GM12878 (cell line): ENCODE results near the gene MAP4. TPM values are rescaled to one million over a fixed set of nuclear protein-coding genes. Genes with fewer than 3 reads are reported as not detected.

Source experiments
- ATAC-seq: fragments of 200-7000 bp; cut with Tn5 transposase; 3 replicates; pipeline ENCODE4 v1.9.1; 2020; ENCODE audit warnings: mild to moderate bottlenecking, moderate library complexity
- BruUV-seq: library from RNA; stranded (reverse); fragments of 400-500 nt; replicated peaks from 2 replicates; lab custom pipeline; 2021; lab: Mats Ljungman, UMichigan
- CTCF ChIA-PET: fragments of 300-600 bp; sonication (Branson Sonifier 250); formaldehyde crosslinking; extraction: SDS; loops from one replicate; lab custom pipeline; 2021; ENCODE audit warnings: inconsistent platforms; lab: Yijun Ruan, JAX
- POLR2A ChIA-PET: fragments of 350-600 bp; formaldehyde crosslinking; extraction: SDS; loops from one replicate; lab custom pipeline; 2021; ENCODE audit warnings: inconsistent platforms; lab: Charles Lee
- RAD21 ChIA-PET: fragments of 300-600 bp; sonication (Branson Sonifier 250); formaldehyde crosslinking; loops from one replicate; lab custom pipeline; 2023; ENCODE audit warnings: antibody characterized with exemption; ENCODE audit not compliant: unreplicated experiment; lab: Charles Lee
- SMC1A ChIA-PET: fragments of 300-600 bp; sonication (Branson Sonifier 250); formaldehyde crosslinking; loops from one replicate; lab custom pipeline; 2023; ENCODE audit not compliant: unreplicated experiment, uncharacterized antibody; lab: Charles Lee
- DNase-seq: peaks from one replicate; pipeline ENCODE4 v3.0.0-alpha.2; 2011; ENCODE audit warnings: low read depth, low spot score
- FAIRE-seq: peaks from 3 replicates; lab custom pipeline; 2011; peaks lifted over from hg19 to GRCh38; lab: Jason Lieb, UNC
- H2AFZ ChIP-seq: 2 replicates; pipeline ENCODE4 v1.6.0; 2011; ENCODE audit warnings: low read depth, low read length, control low read depth; ENCODE audit not compliant: control insufficient read depth
- H3K27ac ChIP-seq: 2 replicates; pipeline ENCODE4 v1.5.1; 2011; ENCODE audit warnings: control low read depth; ENCODE audit not compliant: control insufficient read depth, insufficient read depth
- H3K27me3 ChIP-seq, 2 experiments: replicated peaks in 1 of 2; 2 replicates each; pipeline versions ENCODE4 v1.6.0 to v1.6.1; 2011; ENCODE audit warnings: low read length in 1 of 2; ENCODE audit not compliant: control insufficient read depth in 2 of 2, insufficient read depth in 2 of 2
- H3K36me3 ChIP-seq, 2 experiments: 2 replicates each; pipeline ENCODE4 v1.5.1; 2011; ENCODE audit warnings: low read length in 1 of 2; ENCODE audit not compliant: control insufficient read depth in 2 of 2, insufficient read depth in 2 of 2
- H3K4me1 ChIP-seq: 2 replicates; pipeline ENCODE4 v1.6.1; 2011; ENCODE audit warnings: mild to moderate bottlenecking, low read length, moderate library complexity, mixed read lengths; ENCODE audit not compliant: control insufficient read depth, insufficient read depth
- H3K4me2 ChIP-seq: 2 replicates; pipeline ENCODE4 v1.6.0; 2011; ENCODE audit warnings: control low read depth; ENCODE audit not compliant: control insufficient read depth, insufficient read depth
- H3K4me3 ChIP-seq: fragments of 200-600 bp; sonication (generic); 2 replicates; pipeline ENCODE4 v1.5.1; 2016
- H3K79me2 ChIP-seq: 2 replicates; pipeline ENCODE4 v1.6.0; 2011; ENCODE audit warnings: low read length; ENCODE audit not compliant: control insufficient read depth, insufficient read depth
- H3K9ac ChIP-seq: 2 replicates; pipeline ENCODE4 v1.8.0; 2011; ENCODE audit warnings: low read length, control low read depth, mixed read lengths; ENCODE audit not compliant: control insufficient read depth, insufficient read depth
- H3K9me3 ChIP-seq: replicated peaks from 3 replicates; pipeline ENCODE4 v1.5.1; 2011; ENCODE audit warnings: mild to moderate bottlenecking, low read length; ENCODE audit not compliant: control insufficient read depth, insufficient read depth
- H4K20me1 ChIP-seq: 2 replicates; pipeline ENCODE4 v1.6.0; 2011; ENCODE audit not compliant: control insufficient read depth, insufficient read depth
- HCFC1 ChIP-seq: fragments of 150-350 bp; IDR thresholded peaks from 2 replicates; pipeline ENCODE4 v1.6.1; 2014; ENCODE audit warnings: low read length
- MEF2A ChIP-seq: IDR thresholded peaks from 2 replicates; pipeline ENCODE4 v1.6.1; 2011; ENCODE audit warnings: low read depth, mild to moderate bottlenecking, low read length, moderate library complexity; ENCODE audit not compliant: insufficient read depth
- MXI1 ChIP-seq: fragments of 150-350 bp; IDR thresholded peaks from 2 replicates; pipeline ENCODE4 v1.6.1; 2011; ENCODE audit warnings: low read depth, mild to moderate bottlenecking, inconsistent platforms, low read length, improper control_type of control experiment
- POLR2A ChIP-seq: IDR thresholded peaks from 2 replicates; pipeline ENCODE4 v1.6.1; 2011; ENCODE audit warnings: low read depth, mild to moderate bottlenecking, low read length
- RAD21 ChIP-seq: IDR thresholded peaks from 2 replicates; pipeline ENCODE4 v1.6.1; 2011; ENCODE audit warnings: mild to moderate bottlenecking, low read depth, low read length, moderate library complexity; ENCODE audit not compliant: insufficient read depth
- RBBP5 ChIP-seq: fragments of 200-600 bp; sonication (generic); conservative IDR thresholded peaks from 2 replicates; pipeline ENCODE4 v1.6.1; 2016
- SP1 ChIP-seq: IDR thresholded peaks from one replicate; pipeline ENCODE4 v1.6.1; 2011; ENCODE audit warnings: low read depth, low read length
- TBL1XR1 ChIP-seq: IDR thresholded peaks from 2 replicates; pipeline ENCODE4 v1.6.1; 2012; ENCODE audit warnings: low read depth, low read length, improper control_type of control experiment
- USF2 ChIP-seq: IDR thresholded peaks from 2 replicates; pipeline ENCODE4 v1.6.1; 2011; ENCODE audit warnings: low read depth, low read length, improper control_type of control experiment, borderline replicate concordance
- ZSCAN29 ChIP-seq: fragments of 450-650 bp; IDR thresholded peaks from 2 replicates; pipeline ENCODE4 v1.6.1; 2017; ENCODE audit warnings: mild to moderate bottlenecking, moderate library complexity
- in situ Hi-C: fragments of 300-500 bp; cut with MboI; formaldehyde crosslinking; loops from 9 replicates; pipeline ENCODE4 v1.14.3; 2018; ENCODE audit warnings: mixed read lengths
- intact Hi-C: fragments of 100-400 bp; cut with micrococcal nuclease; formaldehyde crosslinking; loops from one replicate; pipeline ENCODE4 v1.14.2; 2022; ENCODE audit not compliant: unreplicated experiment
- polyA plus RNA-seq, 11 experiments: library from polyadenylated mRNA; depleted of rRNA in 4 of 11; unstranded in 6 of 11; stranded (reverse) in 5 of 11; fragments of >200 nt; fragmentation: Nextera tagmentation in 4 of 11; fragmentation: Illumina TruSeq in 1 of 11; extraction: Ambion mirVana in 4 of 11; extraction: Trizol in 1 of 11; gene quantifications; 1 replicate in 1 of 11; 2 replicates in 10 of 11; pipeline versions ENCODE4 v1.2.1 to v1.2.3, GENCODE V29; 2011 to 2016; ENCODE audit warnings: inconsistent platforms in 2 of 11, missing spikeins in 2 of 11, low read depth in 1 of 11
- total RNA-seq, 4 experiments: library from RNA; depleted of rRNA in 3 of 4; stranded (reverse); fragments of >200 nt in 3 of 4; fragmentation: Illumina TruSeq in 1 of 4; extraction: Trizol in 1 of 4; gene quantifications; 2 replicates each; pipeline versions ENCODE4 v1.2.1 to v1.2.3, GENCODE V29; 2013 to 2021
- TF ChIP-seq, protein P1 (sequence below): fragments of 450-650 bp; formaldehyde crosslinking; IDR thresholded peaks from 2 replicates; pipeline ENCODE4 v1.4.0; 2022; ENCODE audit warnings: mild to moderate bottlenecking, moderate library complexity
- TF ChIP-seq, protein P2 (sequence below): fragments of 450-650 bp; formaldehyde crosslinking; IDR thresholded peaks from 2 replicates; pipeline ENCODE4 v1.5.0; 2022; ENCODE audit warnings: mild to moderate bottlenecking, missing genetic modification characterization

MAP4 gene
- total and polyA plus RNA-seq, 10 of the 15 experiments (the other 5 are each of a cell fraction or from before 2014, with no cell fraction given): 22.2 to 145 (median 47.2) TPM

DNA sequence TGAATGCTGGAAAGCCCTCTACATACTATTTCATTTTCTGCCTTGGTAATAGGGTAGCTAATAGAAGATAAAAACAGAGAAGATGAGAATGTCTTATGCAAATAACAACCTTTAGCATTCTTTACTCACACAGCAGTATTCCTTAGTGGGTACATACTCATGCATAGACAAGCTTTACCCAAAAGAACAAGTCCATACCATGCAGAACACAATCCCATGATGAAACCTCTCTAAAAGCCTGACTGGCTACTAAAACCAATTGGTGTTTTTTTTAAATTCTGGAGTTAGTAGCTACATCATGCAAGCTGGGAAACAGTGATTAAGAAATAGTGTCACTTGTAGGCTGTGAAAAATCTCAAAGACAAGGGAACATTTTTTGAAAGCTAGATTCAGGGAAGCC lies 108.4 kb downstream of the MAP4 start:
- Histone ChIP-seq H3K27me3 (no peaks in the 10 kb centered on the region), H2AFZ (no peak overlapping the region), H3K9me3 (no peaks in the 10 kb centered on the region), H3K9ac (no peak overlapping the region), H3K36me3 (peaks cover 6 to 22% of the 10 kb centered on the region in 2 experiments; a peak in 3 of 4 replicates), H3K27ac (no peak overlapping the region), H3K4me1 (no peaks in the 10 kb centered on the region), H3K4me3 (no peak overlapping the region), H4K20me1 (no peaks in the 10 kb centered on the region), H3K79me2 (no peaks in the 10 kb centered on the region), H3K4me2 (no peak overlapping the region)
- no peak for TF ChIP-seq ZSCAN29
- no peak for TF ChIP-seq USF2
- TF ChIP-seq RAD21: no peak
- TF ChIP-seq RBBP5: no peak
- no peak for TF ChIP-seq HCFC1
- TF ChIP-seq TBL1XR1: no peak
- no peak for TF ChIP-seq POLR2A
- no peak for TF ChIP-seq MXI1
- TF ChIP-seq MEF2A: no peak
- TF ChIP-seq, protein P1, sequence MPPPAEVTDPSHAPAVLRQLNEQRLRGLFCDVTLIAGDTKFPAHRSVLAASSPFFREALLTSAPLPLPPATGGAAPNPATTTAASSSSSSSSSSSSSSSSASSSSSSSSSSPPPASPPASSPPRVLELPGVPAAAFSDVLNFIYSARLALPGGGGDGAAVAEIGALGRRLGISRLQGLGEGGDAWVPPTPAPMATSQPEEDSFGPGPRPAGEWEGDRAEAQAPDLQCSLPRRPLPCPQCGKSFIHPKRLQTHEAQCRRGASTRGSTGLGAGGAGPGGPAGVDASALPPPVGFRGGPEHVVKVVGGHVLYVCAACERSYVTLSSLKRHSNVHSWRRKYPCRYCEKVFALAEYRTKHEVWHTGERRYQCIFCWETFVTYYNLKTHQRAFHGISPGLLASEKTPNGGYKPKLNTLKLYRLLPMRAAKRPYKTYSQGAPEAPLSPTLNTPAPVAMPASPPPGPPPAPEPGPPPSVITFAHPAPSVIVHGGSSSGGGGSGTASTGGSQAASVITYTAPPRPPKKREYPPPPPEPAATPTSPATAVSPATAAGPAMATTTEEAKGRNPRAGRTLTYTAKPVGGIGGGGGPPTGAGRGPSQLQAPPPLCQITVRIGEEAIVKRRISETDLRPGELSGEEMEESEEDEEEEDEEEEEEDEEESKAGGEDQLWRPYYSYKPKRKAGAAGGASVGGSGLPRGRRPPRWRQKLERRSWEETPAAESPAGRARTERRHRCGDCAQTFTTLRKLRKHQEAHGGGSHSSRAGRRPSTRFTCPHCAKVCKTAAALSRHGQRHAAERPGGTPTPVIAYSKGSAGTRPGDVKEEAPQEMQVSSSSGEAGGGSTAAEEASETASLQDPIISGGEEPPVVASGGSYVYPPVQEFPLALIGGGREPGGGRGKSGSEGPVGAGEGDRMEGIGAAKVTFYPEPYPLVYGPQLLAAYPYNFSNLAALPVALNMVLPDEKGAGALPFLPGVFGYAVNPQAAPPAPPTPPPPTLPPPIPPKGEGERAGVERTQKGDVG (CRISPR knock-in tag): no peak
- TF ChIP-seq SP1: no peak
- TF ChIP-seq, protein P2, sequence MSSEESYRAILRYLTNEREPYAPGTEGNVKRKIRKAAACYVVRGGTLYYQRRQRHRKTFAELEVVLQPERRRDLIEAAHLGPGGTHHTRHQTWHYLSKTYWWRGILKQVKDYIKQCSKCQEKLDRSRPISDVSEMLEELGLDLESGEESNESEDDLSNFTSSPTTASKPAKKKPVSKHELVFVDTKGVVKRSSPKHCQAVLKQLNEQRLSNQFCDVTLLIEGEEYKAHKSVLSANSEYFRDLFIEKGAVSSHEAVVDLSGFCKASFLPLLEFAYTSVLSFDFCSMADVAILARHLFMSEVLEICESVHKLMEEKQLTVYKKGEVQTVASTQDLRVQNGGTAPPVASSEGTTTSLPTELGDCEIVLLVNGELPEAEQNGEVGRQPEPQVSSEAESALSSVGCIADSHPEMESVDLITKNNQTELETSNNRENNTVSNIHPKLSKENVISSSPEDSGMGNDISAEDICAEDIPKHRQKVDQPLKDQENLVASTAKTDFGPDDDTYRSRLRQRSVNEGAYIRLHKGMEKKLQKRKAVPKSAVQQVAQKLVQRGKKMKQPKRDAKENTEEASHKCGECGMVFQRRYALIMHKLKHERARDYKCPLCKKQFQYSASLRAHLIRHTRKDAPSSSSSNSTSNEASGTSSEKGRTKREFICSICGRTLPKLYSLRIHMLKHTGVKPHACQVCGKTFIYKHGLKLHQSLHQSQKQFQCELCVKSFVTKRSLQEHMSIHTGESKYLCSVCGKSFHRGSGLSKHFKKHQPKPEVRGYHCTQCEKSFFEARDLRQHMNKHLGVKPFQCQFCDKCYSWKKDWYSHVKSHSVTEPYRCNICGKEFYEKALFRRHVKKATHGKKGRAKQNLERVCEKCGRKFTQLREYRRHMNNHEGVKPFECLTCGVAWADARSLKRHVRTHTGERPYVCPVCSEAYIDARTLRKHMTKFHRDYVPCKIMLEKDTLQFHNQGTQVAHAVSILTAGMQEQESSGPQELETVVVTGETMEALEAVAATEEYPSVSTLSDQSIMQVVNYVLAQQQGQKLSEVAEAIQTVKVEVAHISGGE (CRISPR knock-in tag): no peak
- no TSS peak for BruUV-seq
- ChIA-PET CTCF (interaction anchor here (1.3 to 1.8 kb wide), 3 partner anchors 34 to 244 kb away, joined by 3 to 6 read pairs (median 6); no protein-coding TSS in a partner anchor), SMC1A (interaction anchor here (0.7 to 1.5 kb wide), 3 partner anchors 14 to 28 kb away, joined by 3 to 4 read pairs (median 3); no protein-coding TSS in a partner anchor), POLR2A (interaction anchor here (0.6 kb wide), 1 partner anchor 119 kb away, joined by 3 read pairs; no protein-coding TSS in a partner anchor), RAD21 (interaction anchor here (0.9 to 1.0 kb wide), 2 partner anchors 14 to 243 kb away, joined by 3 read pairs; no protein-coding TSS in a partner anchor)
- FAIRE-seq (no peak), DNase-seq (no peak), ATAC-seq (no peak)
- intact Hi-C loops: no loop called here
- in situ Hi-C loops: no loop called here
